GM18951 (cell line): ENCODE results near the gene ZMYM4.
A peak's percentile ranks its signal among the peaks of the same experiment; 100 is the strongest.
"Not testable (repeated sequence)": the region's sequence is repeated elsewhere in the genome, so short reads cannot be mapped to it uniquely, and the experiment has no call there.

ENCODE experiments used
- POLR2A ChIP-seq: IDR thresholded peaks from 4 replicates; pipeline ENCODE4 v1.6.1; 2011; ENCODE audit warnings: mild to moderate bottlenecking; ENCODE audit not compliant: insufficient read length, insufficient read depth; ENCODE audit errors: extremely low read depth
- in situ Hi-C: fragments of 300-500 bp; cut with MboI; formaldehyde crosslinking; loops from one replicate; pipeline ENCODE4 v1.12.0; 2022; ENCODE audit warnings: low sequenced_read_pairs, mixed read lengths, inconsistent platforms; ENCODE audit not compliant: unreplicated experiment

The ZMYM4 gene

GRCh38 chr1:35268282-35269200, at the start of gene ZMYM4:
ZMYM4 (plus strand) TSS chr1:35268709; CDS start chr1:35269047, 338 bp downstream.
- peak; percentile 69 for TF ChIP-seq POLR2A
- in situ Hi-C loops: no loop called here

GRCh38 chr1:35220976-35221375, 47.5 kb upstream of the ZMYM4 start:
- in situ Hi-C loops: no loop called here
- TF ChIP-seq POLR2A: no peak

- no peak for TF ChIP-seq POLR2A
- in situ Hi-C loops: no loop called here
Observed at GRCh38 chr1:35222322-35223083, 46.0 kb upstream of the ZMYM4 start.

GRCh38 chr1:35223084-35223630, 45.4 kb upstream of the ZMYM4 start:
- in situ Hi-C loops: no loop called here

GRCh38 chr1:35226546-35226945, 42.0 kb upstream of the ZMYM4 start:
- no peak for TF ChIP-seq POLR2A
- in situ Hi-C loops: no loop called here

More at GRCh38 chr1:35223084-35223630, 45.4 kb upstream of the ZMYM4 start:
- no peak for TF ChIP-seq POLR2A

GRCh38 chr1:35229587-35230360, 38.7 kb upstream of the ZMYM4 start:
- in situ Hi-C loops: no loop called here
- TF ChIP-seq POLR2A: no peak

GRCh38 chr1:35231287-35231686, 37.2 kb upstream of the ZMYM4 start:
- in situ Hi-C loops: no loop called here
- TF ChIP-seq POLR2A: no peak

- in situ Hi-C loops: not testable (repeated sequence)
Observed at GRCh38 chr1:35236772-35237171, 31.7 kb upstream of the ZMYM4 start.

GRCh38 chr1:35243691-35244090, 24.8 kb upstream of the ZMYM4 start:
- in situ Hi-C loops: no loop called here
- TF ChIP-seq POLR2A: no peak

- no peak for TF ChIP-seq POLR2A
- in situ Hi-C loops: no loop called here
Observed at GRCh38 chr1:35247256-35247655, 21.3 kb upstream of the ZMYM4 start.

- in situ Hi-C loops: no loop called here
- no peak for TF ChIP-seq POLR2A
Observed at GRCh38 chr1:35253941-35254340, 14.6 kb upstream of the ZMYM4 start.

GRCh38 chr1:35255276-35255675, 13.2 kb upstream of the ZMYM4 start:
- TF ChIP-seq POLR2A: no peak

GRCh38 chr1:35259561-35259960, 8.9 kb upstream of the ZMYM4 start:
- TF ChIP-seq POLR2A: no peak
- in situ Hi-C loops: no loop called here

More at GRCh38 chr1:35255276-35255675, 13.2 kb upstream of the ZMYM4 start:
- in situ Hi-C loops: no loop called here
